ENCODE data around the gene KCND2.
A peak's percentile ranks its signal among the peaks of the same experiment; 100 is the strongest.

Gene KCND2

DNA sequence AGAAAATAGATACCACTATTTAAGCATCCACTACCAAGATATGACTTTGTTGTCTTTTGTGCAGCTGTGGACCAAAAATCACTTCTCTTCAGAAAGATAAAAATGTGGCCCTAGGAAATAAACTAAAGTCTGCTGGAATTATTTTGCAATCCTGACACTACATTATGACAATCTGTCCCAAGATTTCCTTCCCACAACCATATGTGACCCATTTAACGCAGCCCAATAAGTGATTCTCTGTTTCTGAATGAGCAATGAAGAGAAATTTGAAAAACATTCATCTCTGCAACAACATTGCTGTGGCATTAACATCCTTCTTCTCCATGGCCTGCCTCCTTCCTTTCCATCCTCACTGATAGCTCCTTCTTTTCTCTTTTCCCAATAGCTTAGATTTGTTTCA lies 373.0 kb downstream of the KCND2 start:
- TF ChIP-seq, protein P1, sequence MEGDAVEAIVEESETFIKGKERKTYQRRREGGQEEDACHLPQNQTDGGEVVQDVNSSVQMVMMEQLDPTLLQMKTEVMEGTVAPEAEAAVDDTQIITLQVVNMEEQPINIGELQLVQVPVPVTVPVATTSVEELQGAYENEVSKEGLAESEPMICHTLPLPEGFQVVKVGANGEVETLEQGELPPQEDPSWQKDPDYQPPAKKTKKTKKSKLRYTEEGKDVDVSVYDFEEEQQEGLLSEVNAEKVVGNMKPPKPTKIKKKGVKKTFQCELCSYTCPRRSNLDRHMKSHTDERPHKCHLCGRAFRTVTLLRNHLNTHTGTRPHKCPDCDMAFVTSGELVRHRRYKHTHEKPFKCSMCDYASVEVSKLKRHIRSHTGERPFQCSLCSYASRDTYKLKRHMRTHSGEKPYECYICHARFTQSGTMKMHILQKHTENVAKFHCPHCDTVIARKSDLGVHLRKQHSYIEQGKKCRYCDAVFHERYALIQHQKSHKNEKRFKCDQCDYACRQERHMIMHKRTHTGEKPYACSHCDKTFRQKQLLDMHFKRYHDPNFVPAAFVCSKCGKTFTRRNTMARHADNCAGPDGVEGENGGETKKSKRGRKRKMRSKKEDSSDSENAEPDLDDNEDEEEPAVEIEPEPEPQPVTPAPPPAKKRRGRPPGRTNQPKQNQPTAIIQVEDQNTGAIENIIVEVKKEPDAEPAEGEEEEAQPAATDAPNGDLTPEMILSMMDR (IDR thresholded peaks at IDR 0.05; ENCODE audit: insufficient read depth, low read depth, low read length, missing control alignments): no peak
- DNase-seq (ENCODE audit: low read depth): no peak
- no peak overlapping the region for H3K4me3 ChIP-seq (ENCODE audit: low read depth, low read length)

DNA sequence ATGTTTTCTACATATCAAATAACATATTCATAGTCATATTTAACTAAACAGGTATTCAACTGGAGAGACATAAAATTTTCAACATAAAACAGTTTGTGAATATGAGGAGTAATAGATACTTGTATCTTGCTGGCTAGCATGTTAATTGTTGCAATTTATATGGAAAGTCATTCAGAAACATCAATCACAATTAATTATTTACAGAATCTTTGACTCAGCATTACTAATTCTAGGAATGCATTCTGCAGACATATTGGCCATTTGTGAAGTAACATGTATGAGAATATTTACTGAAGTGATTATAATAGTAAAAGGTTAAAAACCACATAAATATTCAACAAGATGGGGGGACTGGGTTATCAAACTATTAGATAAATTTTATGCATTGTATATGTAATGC lies 381.3 kb downstream of the KCND2 start:
- no peak overlapping the region for H3K4me3 ChIP-seq (ENCODE audit: low read depth, low read length)
- DNase-seq (ENCODE audit: low read depth): no peak
- TF ChIP-seq, protein P1 (IDR thresholded peaks at IDR 0.05; ENCODE audit: insufficient read depth, low read depth, low read length, missing control alignments): no peak

DNA sequence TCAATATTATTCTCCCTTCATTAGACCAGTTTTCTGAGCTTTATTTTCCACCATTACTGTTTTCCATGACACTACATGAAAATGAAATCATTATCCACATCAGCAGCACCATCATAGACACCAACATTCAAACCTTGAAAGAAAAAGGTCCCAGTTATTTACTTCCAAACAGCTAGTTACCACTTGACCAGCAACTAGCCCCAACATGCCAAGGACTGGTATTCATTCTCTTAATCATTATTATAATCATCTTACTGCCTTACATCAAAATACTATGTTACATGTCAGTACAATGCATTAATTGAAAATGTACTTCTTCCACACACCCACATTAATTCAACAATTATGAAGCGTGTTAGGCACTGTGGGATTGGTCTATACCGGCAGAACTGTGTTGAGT lies 385.5 kb downstream of the KCND2 start:
- no peak overlapping the region for H3K4me3 ChIP-seq (ENCODE audit: low read depth, low read length)
- no peak for DNase-seq (ENCODE audit: low read depth)
- TF ChIP-seq, protein P1 (IDR thresholded peaks at IDR 0.05; ENCODE audit: insufficient read depth, low read depth, low read length, missing control alignments): no peak

DNA sequence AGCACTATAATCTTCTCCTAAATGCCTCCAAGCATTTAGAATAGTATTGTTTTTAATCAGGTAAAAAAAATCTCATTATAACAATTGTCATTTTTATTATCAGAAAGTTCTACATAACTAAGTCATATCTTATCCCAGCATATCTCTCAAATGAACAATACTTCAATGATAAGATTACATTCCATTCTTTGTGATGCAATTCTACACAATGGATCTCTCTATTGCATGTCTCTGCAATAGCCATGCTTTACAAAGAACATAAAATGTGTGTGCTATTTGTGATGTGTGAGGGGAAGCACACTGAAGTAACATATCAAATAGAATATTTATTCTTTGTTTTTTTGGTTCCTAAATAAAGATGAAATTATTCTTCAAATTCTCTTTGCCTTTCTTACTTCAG lies 389.3 kb downstream of the KCND2 start:
- TF ChIP-seq, protein P1 (IDR thresholded peaks at IDR 0.05; ENCODE audit: insufficient read depth, low read depth, low read length, missing control alignments): no peak
- H3K4me3 ChIP-seq (ENCODE audit: low read depth, low read length): no peak overlapping the region
- no peak for DNase-seq (ENCODE audit: low read depth)

- no peak for DNase-seq (ENCODE audit: low read depth)
- TF ChIP-seq, protein P1 (IDR thresholded peaks at IDR 0.05; ENCODE audit: insufficient read depth, low read depth, low read length, missing control alignments): no peak
- H3K4me3 ChIP-seq (ENCODE audit: low read depth, low read length): no peak overlapping the region
Measured at GRCh38 chr7:120665068-120665467, 392.1 kb downstream of the KCND2 start.

- H3K4me3 ChIP-seq (ENCODE audit: low read depth, low read length): no peak overlapping the region
- TF ChIP-seq, protein P1 (IDR thresholded peaks at IDR 0.05; ENCODE audit: insufficient read depth, low read depth, low read length, missing control alignments): no peak
- DNase-seq (ENCODE audit: low read depth): no peak
Measured at GRCh38 chr7:120675076-120675475, 402.1 kb downstream of the KCND2 start.

DNA sequence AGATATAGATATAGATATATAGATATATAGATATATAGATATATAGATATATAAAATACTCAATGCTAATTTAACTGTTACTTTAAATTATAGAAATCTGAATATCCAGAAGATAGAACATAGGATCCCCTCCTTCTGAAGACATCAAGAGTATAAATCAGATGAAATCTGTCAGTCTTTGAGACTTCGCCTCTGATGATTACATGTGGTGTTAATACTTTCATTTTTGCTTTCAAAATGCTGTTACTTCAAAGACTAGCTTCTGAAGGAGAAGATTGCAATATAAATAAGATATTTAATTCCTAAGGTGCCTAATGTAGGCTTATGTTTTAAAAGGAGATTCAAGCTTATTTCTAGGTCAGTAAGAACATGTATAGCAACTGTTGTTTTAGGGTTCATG lies 404.6 kb downstream of the KCND2 start:
- TF ChIP-seq, protein P1 (IDR thresholded peaks at IDR 0.05; ENCODE audit: insufficient read depth, low read depth, low read length, missing control alignments): no peak

More for the DNA sequence above, 404.6 kb downstream of the KCND2 start:
- DNase-seq (ENCODE audit: low read depth): peak; percentile 29
- peak overlapping the region; percentile 29; the same call in 1 of the 2 replicates for H3K4me3 ChIP-seq (ENCODE audit: low read depth, low read length)
